Hepatocyte (in vitro differentiated cells): ENCODE data around the gene ABCC6.

ENCODE experiments used
- EZH2 ChIP-seq: fragments of 200-600 bp; sonication (generic); IDR thresholded peaks from 2 replicates; pipeline ENCODE4 v1.6.1; 2016; ENCODE audit warnings: antibody characterized with exemption, mild to moderate bottlenecking, borderline replicate concordance
- EZH2phosphoT487 ChIP-seq: fragments of 200-600 bp; sonication (generic); IDR thresholded peaks from one replicate; pipeline ENCODE4 v1.6.1; 2018; ENCODE audit warnings: antibody characterized with exemption, mild to moderate bottlenecking, low read depth, moderate library complexity; ENCODE audit not compliant: unreplicated experiment, severe bottlenecking
- TF ChIP-seq, protein P1 (sequence below): fragments of 200-600 bp; sonication (generic); IDR thresholded peaks from 2 replicates; pipeline ENCODE4 v1.5.1; 2016; ENCODE audit warnings: antibody characterized with exemption, mild to moderate bottlenecking; ENCODE audit not compliant: poor library complexity

DNA sequence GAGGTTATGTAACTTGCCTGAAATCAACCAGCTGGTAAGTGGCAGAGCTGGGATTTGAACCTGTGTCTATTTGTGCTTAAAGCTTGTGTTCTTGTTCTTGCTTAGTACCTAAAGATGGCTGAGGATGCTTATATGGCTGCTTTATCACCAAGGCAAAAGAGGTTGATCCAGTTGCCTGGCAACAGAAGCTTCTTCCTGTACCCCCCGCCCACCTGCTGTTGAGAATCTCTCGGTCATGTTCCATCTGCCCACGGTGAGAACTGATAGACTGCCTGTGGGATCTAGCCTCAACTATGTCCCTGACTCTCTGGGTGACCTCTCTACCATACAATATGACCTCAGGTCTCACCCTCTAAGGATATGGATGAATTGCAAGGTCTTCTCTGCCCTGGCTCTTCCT is 60.7 kb downstream of the ABCC6 start:
- TF ChIP-seq, protein P1, sequence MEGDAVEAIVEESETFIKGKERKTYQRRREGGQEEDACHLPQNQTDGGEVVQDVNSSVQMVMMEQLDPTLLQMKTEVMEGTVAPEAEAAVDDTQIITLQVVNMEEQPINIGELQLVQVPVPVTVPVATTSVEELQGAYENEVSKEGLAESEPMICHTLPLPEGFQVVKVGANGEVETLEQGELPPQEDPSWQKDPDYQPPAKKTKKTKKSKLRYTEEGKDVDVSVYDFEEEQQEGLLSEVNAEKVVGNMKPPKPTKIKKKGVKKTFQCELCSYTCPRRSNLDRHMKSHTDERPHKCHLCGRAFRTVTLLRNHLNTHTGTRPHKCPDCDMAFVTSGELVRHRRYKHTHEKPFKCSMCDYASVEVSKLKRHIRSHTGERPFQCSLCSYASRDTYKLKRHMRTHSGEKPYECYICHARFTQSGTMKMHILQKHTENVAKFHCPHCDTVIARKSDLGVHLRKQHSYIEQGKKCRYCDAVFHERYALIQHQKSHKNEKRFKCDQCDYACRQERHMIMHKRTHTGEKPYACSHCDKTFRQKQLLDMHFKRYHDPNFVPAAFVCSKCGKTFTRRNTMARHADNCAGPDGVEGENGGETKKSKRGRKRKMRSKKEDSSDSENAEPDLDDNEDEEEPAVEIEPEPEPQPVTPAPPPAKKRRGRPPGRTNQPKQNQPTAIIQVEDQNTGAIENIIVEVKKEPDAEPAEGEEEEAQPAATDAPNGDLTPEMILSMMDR: no peak
- TF ChIP-seq EZH2phosphoT487 (no peak), EZH2 (no peak)
